ENCODE measurements around the gene MAGI3. TPM values are rescaled to one million over a fixed set of nuclear protein-coding genes. Genes with fewer than 3 reads are reported as not detected.

Gene MAGI3
- total and polyA plus RNA-seq, 2 of the 13 experiments (the other 11 are each of a cell fraction or from before 2014, with no cell fraction given), result 4.0 to 11.8 TPM

- Histone ChIP-seq H3K27ac (ENCODE audit: extremely low read length, insufficient read depth, low read length) (no peak overlapping the region), H3K4me2 (ENCODE audit: low read depth, low read length) (no peak overlapping the region), H3K4me1 (ENCODE audit: insufficient read depth, low read length) (no peaks in the 10 kb centered on the region), H4K20me1 (ENCODE audit: insufficient read depth, low read length) (no peaks in the 10 kb centered on the region), H3K9ac (ENCODE audit: insufficient read depth, low read depth, low read length) (no peak overlapping the region), H3K36me3 (replicated peaks in 1 of 2; ENCODE audit: control insufficient read depth in 1 of 2, insufficient read depth in 2 of 2, low read length in 2 of 2) (no peaks in the 10 kb centered on the region), H3K27me3 (ENCODE audit: control insufficient read depth in 1 of 2, insufficient read depth in 2 of 2, low read length in 2 of 2) (no peaks in the 10 kb centered on the region), H3K4me3 (replicated peaks in 1 of 3; ENCODE audit: insufficient read depth in 1 of 3, low read depth in 2 of 3, low read length in 3 of 3) (no peak overlapping the region), H3K79me2 (ENCODE audit: insufficient read depth, low read length) (no peaks in the 10 kb centered on the region), H3K9me3 (ENCODE audit: low read length) (no peaks in the 10 kb centered on the region), H2AFZ (ENCODE audit: low read length) (no peak overlapping the region)
- intact Hi-C loops (cut with micrococcal nuclease; ENCODE audit: unreplicated experiment), result no loop called here
- 82% methylated on average over 3 of the region's 3 CpGs for WGBS (ENCODE audit: low lambda C conversion rate)
- in situ Hi-C loops (cut with HindIII; ENCODE audit: extremely low pct_ligation_motif_present, low pct_unique_long_range_greater_than_20kb), result no loop called here
- DNase-seq (ENCODE audit: low spot score) (no peak), ATAC-seq (no peak), FAIRE-seq (no peak)
- ChIA-PET POLR2A (no interaction called here), CTCF (ENCODE audit: low intra/inter-chr PET ratio, low total read pairs) (no interaction called here)
- TF ChIP-seq HES4 (CRISPR knock-in tag; IDR thresholded peaks at IDR 0.05; ENCODE audit: borderline replicate concordance) (no peak), PAWR (CRISPR knock-in tag; IDR thresholded peaks at IDR 0.05; ENCODE audit: borderline replicate concordance) (no peak), CSRNP1 (CRISPR knock-in tag; IDR thresholded peaks at IDR 0.05) (no peak), MED8 (CRISPR knock-in tag; IDR thresholded peaks at IDR 0.05; ENCODE audit: insufficient replicate concordance) (no peak), PTBP1 (IDR thresholded peaks at IDR 0.05; ENCODE audit: low read depth, low read length, poor library complexity, severe bottlenecking) (no peak), TEAD3 (CRISPR knock-in tag; optimal IDR thresholded peaks at IDR 0.05; ENCODE audit: borderline replicate concordance) (no peak)
- no TSS peak for BruUV-seq (replicated peaks)
Measured at GRCh38 chr1:113533061-113533460, 142.7 kb downstream of the MAGI3 start.

GRCh38 chr1:113534130-113534817, 144.0 kb downstream of the MAGI3 start:
- Histone ChIP-seq H3K27ac (ENCODE audit: extremely low read length, insufficient read depth, low read length) (no peak overlapping the region), H2AFZ (ENCODE audit: low read length) (no peak overlapping the region), H3K4me1 (ENCODE audit: insufficient read depth, low read length) (no peaks in the 10 kb centered on the region), H3K36me3 (replicated peaks in 1 of 2; ENCODE audit: control insufficient read depth in 1 of 2, insufficient read depth in 2 of 2, low read length in 2 of 2) (no peaks in the 10 kb centered on the region), H3K9me3 (ENCODE audit: low read length) (no peaks in the 10 kb centered on the region), H4K20me1 (ENCODE audit: insufficient read depth, low read length) (no peaks in the 10 kb centered on the region), H3K4me3 (replicated peaks in 1 of 3; ENCODE audit: insufficient read depth in 1 of 3, low read depth in 2 of 3, low read length in 3 of 3) (no peak overlapping the region), H3K4me2 (ENCODE audit: low read depth, low read length) (no peak overlapping the region), H3K9ac (ENCODE audit: insufficient read depth, low read depth, low read length) (no peak overlapping the region), H3K79me2 (ENCODE audit: insufficient read depth, low read length) (no peaks in the 10 kb centered on the region), H3K27me3 (ENCODE audit: control insufficient read depth in 1 of 2, insufficient read depth in 2 of 2, low read length in 2 of 2) (no peaks in the 10 kb centered on the region)
- no TSS peak for BruUV-seq (replicated peaks)
- WGBS (ENCODE audit: low lambda C conversion rate), result 95% methylated on average over 4 of the region's 4 CpGs
- in situ Hi-C loops (cut with HindIII; ENCODE audit: extremely low pct_ligation_motif_present, low pct_unique_long_range_greater_than_20kb) (no loop called here), intact Hi-C loops (cut with micrococcal nuclease; ENCODE audit: unreplicated experiment) (no loop called here)
- no peak for TF ChIP-seq RBFOX2 (IDR thresholded peaks at IDR 0.05; ENCODE audit: low read depth, low read length)
- no peak for TF ChIP-seq MTA1 (CRISPR knock-in tag; IDR thresholded peaks at IDR 0.05; ENCODE audit: borderline replicate concordance)
- TF ChIP-seq TRIM22 (IDR thresholded peaks at IDR 0.05), result no peak
- no peak for TF ChIP-seq SATB2 (CRISPR knock-in tag; IDR thresholded peaks at IDR 0.05)
- no peak for TF ChIP-seq YEATS4 (CRISPR knock-in tag; IDR thresholded peaks at IDR 0.05; ENCODE audit: borderline replicate concordance)
- no peak for TF ChIP-seq NFE2 (CRISPR knock-in tag; IDR thresholded peaks at IDR 0.05)
- CTCF ChIA-PET (ENCODE audit: low intra/inter-chr PET ratio, low total read pairs), result no interaction called here
- DNase-seq (ENCODE audit: low spot score) (peak; percentile 41), ATAC-seq (no peak), FAIRE-seq (no peak)
- POLR2A ChIA-PET, result no interaction called here
